BLaER1 (cell line): ENCODE measurements around the gene FXYD1.
A peak's percentile ranks its signal among the peaks of the same experiment; 100 is the strongest.

Source experiments
- H3K27ac ChIP-seq: shearing (Covaris generic); formaldehyde crosslinking; 2 replicates; pipeline ENCODE4 v1.8.1; 2022
- H3K27me3 ChIP-seq: shearing (Covaris generic); formaldehyde crosslinking; 2 replicates; pipeline ENCODE4 v1.8.1; 2022
- H3K36me3 ChIP-seq: shearing (Covaris generic); formaldehyde crosslinking; 2 replicates; pipeline ENCODE4 v1.8.1; 2022
- H3K4me1 ChIP-seq: shearing (Covaris generic); formaldehyde crosslinking; 2 replicates; pipeline ENCODE4 v1.8.1; 2022
- H3K4me2 ChIP-seq: shearing (Covaris generic); formaldehyde crosslinking; 2 replicates; pipeline ENCODE4 v1.8.1; 2022
- H3K4me3 ChIP-seq: shearing (Covaris generic); formaldehyde crosslinking; 2 replicates; pipeline ENCODE4 v1.8.1; 2022
- H3K9ac ChIP-seq: shearing (Covaris generic); formaldehyde crosslinking; 2 replicates; pipeline ENCODE4 v1.8.1; 2022
- H3K9me3 ChIP-seq: shearing (Covaris generic); formaldehyde crosslinking; 2 replicates; pipeline ENCODE4 v1.8.1; 2022
- H4K20me1 ChIP-seq: shearing (Covaris generic); formaldehyde crosslinking; 2 replicates; pipeline ENCODE4 v1.8.1; 2022
- Cebpa-rat ChIP-seq: shearing (Covaris generic); IDR thresholded peaks from 2 replicates; pipeline ENCODE4 v1.8.1; 2022

The FXYD1 gene

DNA sequence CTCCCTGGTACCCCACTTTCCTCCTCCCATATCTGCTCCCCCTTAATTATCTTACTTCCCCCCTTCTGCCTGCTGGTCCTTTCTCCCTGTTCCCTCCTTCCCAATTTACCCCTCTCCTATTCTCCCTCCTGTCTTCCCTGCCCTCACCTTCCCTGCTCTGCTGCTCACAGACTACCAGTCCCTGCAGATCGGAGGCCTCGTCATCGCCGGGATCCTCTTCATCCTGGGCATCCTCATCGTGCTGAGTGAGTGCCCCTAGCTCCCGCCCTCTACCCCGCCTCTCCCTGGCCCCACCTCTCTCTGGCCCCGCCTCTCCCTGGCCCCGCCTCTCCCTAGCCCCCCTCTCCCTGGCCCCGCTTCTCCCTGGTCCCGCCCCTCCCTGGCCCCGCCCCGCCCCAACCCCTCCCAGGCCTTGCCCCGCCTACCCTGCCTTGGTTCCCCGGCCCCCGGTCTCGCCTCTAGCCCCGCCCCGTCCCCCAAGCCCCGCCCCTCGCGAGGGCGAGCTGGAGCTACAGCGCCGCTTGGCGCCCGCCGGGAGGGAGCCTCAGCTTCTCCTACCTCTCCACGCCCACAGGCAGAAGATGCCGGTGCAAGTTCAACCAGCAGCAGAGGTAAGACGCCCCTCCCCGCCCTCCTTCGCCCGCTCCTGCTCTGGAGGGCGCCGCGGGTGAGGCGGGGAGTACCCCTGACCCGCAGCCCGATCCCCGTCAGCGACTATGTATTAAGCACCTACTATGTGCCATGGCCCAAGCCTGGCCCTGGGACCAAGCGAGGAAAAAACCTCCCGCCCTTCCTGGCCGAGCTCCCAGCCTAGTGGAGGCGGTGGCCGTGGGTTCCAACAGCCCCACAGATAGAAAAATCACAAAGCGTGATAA lies 2.6 kb downstream of the FXYD1 start:
- Histone ChIP-seq H3K4me1 (peaks cover 88% of the 10 kb centered on the region), H4K20me1 (no peaks in the 10 kb centered on the region), H3K36me3 (no peaks in the 10 kb centered on the region), H3K27me3 (peaks cover 11% of the 10 kb centered on the region; the same call in 1 of the 2 replicates), H3K27ac (no peak overlapping the region), H3K9ac (no peak overlapping the region), H3K4me2 (peak overlapping the region; percentile 98), H3K4me3 (peak overlapping the region; percentile 51; the same call in 1 of the 2 replicates), H3K9me3 (no peaks in the 10 kb centered on the region)
- TF ChIP-seq Cebpa-rat, result no peak

DNA sequence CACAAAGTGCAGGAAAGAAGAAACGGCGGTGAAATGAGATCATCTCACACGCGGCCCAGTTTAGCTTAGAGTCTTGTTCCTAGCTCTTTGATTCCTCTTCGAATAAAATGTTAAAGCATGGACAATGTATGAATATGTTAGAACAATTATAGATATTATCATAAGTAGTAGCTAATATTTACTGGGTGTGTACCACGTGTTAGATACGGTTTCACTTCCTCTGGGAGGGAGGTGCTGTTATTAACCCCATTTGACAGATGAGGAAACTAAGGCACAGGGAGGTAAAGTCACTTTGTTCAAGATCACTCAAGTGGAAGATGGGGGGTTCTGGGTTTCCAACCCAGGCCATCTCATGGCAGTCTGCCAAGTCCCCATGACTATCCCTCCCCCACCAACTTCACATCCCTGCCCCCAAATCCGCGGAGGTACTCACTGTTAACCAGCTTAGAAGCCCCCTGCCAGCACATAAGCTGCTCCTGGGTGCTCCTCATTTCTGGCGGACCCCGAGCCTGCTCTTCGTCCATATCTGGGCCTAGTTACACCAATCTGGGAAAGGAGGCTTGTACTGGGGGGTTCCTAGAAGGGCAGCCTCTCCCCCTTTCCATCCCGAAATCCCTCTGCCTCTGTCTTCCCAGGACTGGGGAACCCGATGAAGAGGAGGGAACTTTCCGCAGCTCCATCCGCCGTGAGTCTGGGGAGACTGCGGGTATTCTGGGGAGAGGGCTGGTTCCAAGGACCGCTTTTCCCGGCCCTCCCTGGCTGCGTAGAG lies 3.4 kb downstream of the FXYD1 start:
- no peak overlapping the region for H3K27ac ChIP-seq

DNA sequence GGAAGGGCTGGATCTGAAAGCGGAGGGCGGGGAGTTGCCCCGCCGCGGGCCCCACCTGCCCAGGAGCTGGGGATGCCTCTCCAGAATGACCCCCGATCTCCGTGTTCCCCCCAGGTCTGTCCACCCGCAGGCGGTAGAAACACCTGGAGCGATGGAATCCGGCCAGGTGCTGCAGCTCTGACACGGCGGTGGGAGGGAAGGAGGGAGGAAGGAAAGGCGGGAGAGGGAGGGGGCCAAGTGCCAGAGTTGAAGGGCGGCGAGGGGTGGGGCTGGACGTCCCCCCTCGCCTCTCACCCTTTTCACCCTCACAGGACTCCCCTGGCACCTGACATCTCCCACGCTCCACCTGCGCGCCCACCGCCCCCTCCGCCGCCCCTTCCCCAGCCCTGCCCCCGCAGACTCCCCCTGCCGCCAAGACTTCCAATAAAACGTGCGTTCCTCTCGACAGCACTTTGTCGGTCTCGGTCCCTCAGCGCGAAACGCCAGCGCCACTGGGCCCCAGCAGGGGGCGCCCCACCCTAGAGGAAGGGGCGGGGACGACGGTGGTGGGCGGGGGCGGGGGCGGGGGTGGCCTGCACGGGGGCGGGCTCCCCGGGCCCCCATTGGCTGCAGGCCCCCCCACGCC lies 4.1 kb downstream of the FXYD1 start:
- Histone ChIP-seq H3K4me1 (peaks cover 78% of the 10 kb centered on the region), H3K27me3 (peaks cover 11% of the 10 kb centered on the region; the same call in 1 of the 2 replicates), H3K27ac (no peak overlapping the region), H4K20me1 (no peaks in the 10 kb centered on the region), H3K9ac (peak overlapping the region; percentile 66), H3K4me2 (peak overlapping the region; percentile 98), H3K9me3 (no peaks in the 10 kb centered on the region), H3K4me3 (peak overlapping the region; percentile 65), H3K36me3 (no peaks in the 10 kb centered on the region)
- no peak for TF ChIP-seq Cebpa-rat

More for the DNA sequence above, 3.4 kb downstream of the FXYD1 start:
- Histone ChIP-seq H3K9me3 (no peaks in the 10 kb centered on the region), H3K36me3 (no peaks in the 10 kb centered on the region), H3K9ac (peak overlapping the region; percentile 66), H3K4me3 (peak overlapping the region; percentile 65), H3K4me2 (peak overlapping the region; percentile 98), H3K27me3 (peaks cover 11% of the 10 kb centered on the region; the same call in 1 of the 2 replicates), H4K20me1 (no peaks in the 10 kb centered on the region), H3K4me1 (peaks cover 82% of the 10 kb centered on the region)
- TF ChIP-seq Cebpa-rat, result no peak

DNA sequence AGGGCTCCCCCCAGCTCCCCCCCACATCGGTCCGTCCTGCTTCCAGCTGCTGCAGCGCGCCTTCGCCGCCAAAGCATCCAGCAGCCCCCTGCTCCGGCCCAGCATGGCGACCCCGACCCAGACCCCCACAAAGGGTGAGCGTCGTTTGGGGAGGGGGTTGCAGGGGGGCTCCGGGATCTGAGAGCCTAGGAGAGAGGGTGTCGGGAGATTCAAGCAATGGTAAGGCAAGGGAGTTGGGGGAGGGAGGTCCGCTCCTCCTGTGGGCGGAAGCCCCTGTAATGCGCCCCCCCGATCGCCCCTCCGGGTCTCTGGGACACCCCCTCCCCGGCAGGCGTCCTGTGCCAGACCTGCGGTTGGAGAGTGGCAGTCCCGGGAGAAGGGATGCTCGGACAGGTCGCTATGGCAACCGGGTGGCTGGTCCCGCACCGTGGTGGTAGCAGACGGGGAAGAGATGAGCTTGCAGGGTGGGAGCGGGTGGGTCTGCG lies 4.6 kb downstream of the FXYD1 start, which contains the start of gene FXYD7:
Gene FXYD7 (plus strand): TSS at position 25 of the 485 bp plus-strand sequence. CDS start 79 bp downstream, at position 104.
- H3K4me1 ChIP-seq, result peaks cover 73% of the 10 kb centered on the region
- H3K9ac ChIP-seq, result peak within 1 kb of the TSS; percentile 66
- H3K4me2 ChIP-seq, result peak within 1 kb of the TSS; percentile 98
- H3K36me3 ChIP-seq, result no peaks in the 10 kb centered on the region
- no peaks in the 10 kb centered on the region for H3K9me3 ChIP-seq
- H4K20me1 ChIP-seq, result no peaks in the 10 kb centered on the region
- H3K27ac ChIP-seq, result no peak within 1 kb of the TSS
- peaks cover 11% of the 10 kb centered on the region; the same call in 1 of the 2 replicates for H3K27me3 ChIP-seq
- no peak for TF ChIP-seq Cebpa-rat
- peak within 1 kb of the TSS; percentile 65 for H3K4me3 ChIP-seq

DNA sequence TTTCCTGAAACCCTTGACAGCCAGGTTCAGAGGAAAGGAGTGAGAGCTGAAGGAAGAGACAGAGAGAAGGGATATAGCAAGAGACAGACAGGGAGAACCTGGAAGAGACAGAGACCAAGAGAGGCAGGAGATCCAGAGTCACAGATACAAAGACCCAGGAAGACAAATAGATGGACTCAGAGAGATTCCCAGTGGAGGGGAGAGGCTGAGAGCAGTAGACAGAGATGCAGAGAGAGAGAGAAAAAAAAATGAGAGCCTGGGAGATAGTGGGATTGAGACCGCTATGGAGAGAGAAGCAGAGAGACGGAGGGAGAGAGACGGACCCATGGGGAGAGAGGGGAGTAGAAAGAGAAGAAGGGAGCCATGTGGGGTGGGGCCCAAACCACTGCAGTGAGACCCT lies 5.2 kb downstream of the FXYD1 start:
- H3K4me1 ChIP-seq, result peaks cover 67% of the 10 kb centered on the region
- H3K4me3 ChIP-seq, result no peak overlapping the region
- H3K9ac ChIP-seq, result no peak overlapping the region
- H3K9me3 ChIP-seq, result no peaks in the 10 kb centered on the region
- no peaks in the 10 kb centered on the region for H3K36me3 ChIP-seq
- H3K27ac ChIP-seq, result no peak overlapping the region
- TF ChIP-seq Cebpa-rat, result no peak
- peak overlapping the region; percentile 96 for H3K4me2 ChIP-seq
- H3K27me3 ChIP-seq, result peaks cover 11% of the 10 kb centered on the region; the same call in 1 of the 2 replicates
- H4K20me1 ChIP-seq, result no peaks in the 10 kb centered on the region

DNA sequence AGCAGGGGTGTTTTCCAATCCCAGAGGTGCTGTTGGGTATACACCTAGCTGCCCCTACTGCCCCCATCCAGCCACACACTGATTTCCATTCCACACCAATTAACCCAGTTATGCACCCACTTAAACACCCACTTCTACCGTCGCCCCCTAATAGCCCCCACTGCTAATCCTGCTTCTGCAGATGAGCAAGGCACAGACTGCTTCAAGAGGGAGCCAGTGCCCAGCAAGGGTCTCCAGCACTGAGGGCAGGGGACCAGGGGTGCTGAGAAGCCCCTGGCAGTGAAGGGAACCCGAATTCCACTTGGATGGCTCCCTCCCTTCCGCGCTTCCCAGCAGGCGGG lies 5.6 kb downstream of the FXYD1 start:
- TF ChIP-seq Cebpa-rat, result no peak

DNA sequence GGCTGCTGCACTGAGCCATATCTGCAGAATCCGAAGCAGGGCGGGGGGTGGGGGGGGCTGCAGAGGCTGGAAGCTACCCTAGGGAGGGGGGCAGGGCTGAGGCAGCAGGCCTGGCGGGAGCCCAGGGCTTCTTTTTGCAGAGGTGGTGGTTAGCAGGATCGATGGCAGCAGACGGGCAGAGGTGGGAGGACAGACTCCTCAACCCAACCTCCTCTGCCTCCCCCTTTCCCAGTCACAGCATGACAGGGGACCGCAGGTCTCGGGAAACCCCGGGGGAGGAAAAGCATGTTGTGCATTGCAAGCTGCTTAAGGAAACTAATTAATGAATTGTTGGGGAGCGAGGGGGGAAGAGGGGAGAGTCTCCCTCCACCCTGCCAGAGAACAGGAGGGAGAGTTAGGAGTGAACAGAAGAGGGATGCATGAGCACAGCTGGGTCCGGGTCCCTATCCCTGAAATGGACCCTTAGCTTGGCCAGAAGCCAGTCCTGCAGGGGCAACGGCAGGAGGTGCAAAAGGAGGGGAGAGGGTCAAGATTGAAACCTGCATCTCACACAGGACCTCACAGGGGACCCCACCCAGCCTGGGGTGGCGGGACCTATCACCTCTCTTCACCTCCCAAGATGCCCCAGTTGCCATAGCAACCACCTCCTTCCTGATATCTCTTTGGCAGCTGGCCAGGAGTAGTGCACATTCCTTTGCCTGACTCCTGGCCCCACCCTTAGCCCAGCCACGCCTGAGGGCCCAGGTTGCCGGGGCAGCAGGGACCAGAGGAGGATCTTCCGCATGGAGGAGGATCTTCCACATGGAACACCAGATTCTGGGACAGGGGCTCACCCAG lies 6.2 kb downstream of the FXYD1 start:
- Histone ChIP-seq H3K36me3 (no peaks in the 10 kb centered on the region), H3K9me3 (no peaks in the 10 kb centered on the region), H3K4me2 (peak overlapping the region; percentile 96), H3K4me1 (peaks cover 57% of the 10 kb centered on the region), H3K9ac (no peak overlapping the region), H3K4me3 (no peak overlapping the region), H3K27ac (no peak overlapping the region), H4K20me1 (no peaks in the 10 kb centered on the region), H3K27me3 (peaks cover 11% of the 10 kb centered on the region; the same call in 1 of the 2 replicates)
- TF ChIP-seq Cebpa-rat, result no peak

More for the DNA sequence above, 5.6 kb downstream of the FXYD1 start:
- Histone ChIP-seq H3K4me3 (no peak overlapping the region), H3K36me3 (no peaks in the 10 kb centered on the region), H3K9me3 (no peaks in the 10 kb centered on the region), H3K9ac (no peak overlapping the region), H4K20me1 (no peaks in the 10 kb centered on the region), H3K4me2 (peak overlapping the region; percentile 96), H3K4me1 (peaks cover 63% of the 10 kb centered on the region), H3K27ac (no peak overlapping the region), H3K27me3 (peaks cover 11% of the 10 kb centered on the region; the same call in 1 of the 2 replicates)

DNA sequence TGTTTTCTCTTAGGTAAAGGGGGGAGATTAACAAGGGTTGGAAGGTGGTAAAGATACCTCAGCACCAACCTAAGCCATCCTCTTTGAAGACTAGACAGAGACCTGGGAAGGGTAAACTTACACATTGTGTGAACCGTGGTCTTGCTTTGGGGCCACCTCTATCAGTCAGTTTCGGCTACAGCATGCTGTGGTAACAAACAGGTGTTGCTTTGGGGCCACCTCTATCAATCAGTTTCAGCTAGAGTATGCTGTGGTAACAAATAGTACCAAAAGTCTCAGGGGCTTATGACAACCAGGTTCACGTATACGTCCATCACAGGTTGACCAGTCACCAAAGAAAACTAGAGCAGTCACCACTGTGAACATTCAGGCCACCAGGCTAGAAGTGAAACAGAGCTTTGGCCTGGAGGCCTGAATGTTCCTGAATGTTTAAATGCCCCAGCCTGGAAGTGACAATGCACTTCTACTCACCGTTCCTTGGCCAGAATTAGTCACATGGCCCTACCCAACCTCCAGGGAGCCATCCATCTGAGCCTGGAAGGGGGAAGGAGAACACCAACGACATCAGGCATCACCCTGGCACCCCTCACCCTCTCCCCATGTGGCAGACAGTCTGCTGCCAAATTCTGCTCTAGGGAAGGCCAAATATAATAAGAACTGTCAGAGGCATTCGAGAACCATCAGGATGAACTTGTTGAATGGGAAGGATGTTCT lies 8.3 kb downstream of the FXYD1 start:
- H3K4me2 ChIP-seq, result no peak overlapping the region
- no peak overlapping the region for H3K9ac ChIP-seq
- H3K4me1 ChIP-seq, result peaks cover 44% of the 10 kb centered on the region
- H3K9me3 ChIP-seq, result no peaks in the 10 kb centered on the region
- H3K36me3 ChIP-seq, result no peaks in the 10 kb centered on the region
- no peak for TF ChIP-seq Cebpa-rat
- peaks cover 7% of the 10 kb centered on the region; the same call in 1 of the 2 replicates for H3K27me3 ChIP-seq
- H3K27ac ChIP-seq, result no peak overlapping the region
- H3K4me3 ChIP-seq, result no peak overlapping the region
- no peaks in the 10 kb centered on the region for H4K20me1 ChIP-seq
